Neutrophil (primary cell): ENCODE measurements around the gene TECTA.

Experiments used
- H3K27ac ChIP-seq: fragments of 200-600 bp; sonication (generic); 2 replicates; pipeline ENCODE4 v1.5.1; 2016; ENCODE audit warnings: mild to moderate bottlenecking, moderate library complexity
- H3K27me3 ChIP-seq: fragments of 200-600 bp; sonication (generic); 2 replicates; pipeline ENCODE4 v1.6.0; 2016; ENCODE audit warnings: mild to moderate bottlenecking
- H3K36me3 ChIP-seq: fragments of 200-600 bp; sonication (generic); 2 replicates; pipeline ENCODE4 v1.5.1; 2017
- H3K4me1 ChIP-seq, 2 experiments: fragments of 200-600 bp in 1 of 2; sonication (generic) in 1 of 2; 1 replicate in 1 of 2; 2 replicates in 1 of 2; pipeline versions ENCODE4 v1.5.1 to v1.6.1; 2013 to 2016; ENCODE audit warnings: low read depth in 1 of 2, low read length in 1 of 2, mild to moderate bottlenecking in 1 of 2, moderate library complexity in 1 of 2; ENCODE audit not compliant: control insufficient read depth in 1 of 2, insufficient read depth in 1 of 2
- H3K4me3 ChIP-seq, 2 experiments: fragments of 200-600 bp in 1 of 2; sonication (generic) in 1 of 2; 1 replicate in 1 of 2; 2 replicates in 1 of 2; pipeline ENCODE4 v1.5.1; 2013 to 2016; ENCODE audit warnings: low read depth in 1 of 2, low read length in 1 of 2, mild to moderate bottlenecking in 1 of 2, moderate library complexity in 1 of 2
- H3K9me3 ChIP-seq: fragments of 200-600 bp; sonication (generic); 2 replicates; pipeline ENCODE4 v1.5.1; 2016
- CTCF ChIP-seq: fragments of 200-600 bp; sonication (generic); IDR thresholded peaks from 2 replicates; pipeline ENCODE4 v1.5.1; 2016; ENCODE audit warnings: antibody characterized with exemption

The TECTA gene

GRCh38 chr11:121059605-121060004 is 41.4 kb upstream of the TECTA start:
- no peaks in the 10 kb centered on the region for H3K27me3 ChIP-seq
- no peaks in the 10 kb centered on the region for H3K9me3 ChIP-seq
- no peak overlapping the region for H3K27ac ChIP-seq
- no peaks in the 10 kb centered on the region for H3K36me3 ChIP-seq
- no peak overlapping the region for H3K4me3 ChIP-seq
- H3K4me1 ChIP-seq: no peaks in the 10 kb centered on the region
- TF ChIP-seq CTCF: no peak

- TF ChIP-seq CTCF: no peak
- no peaks in the 10 kb centered on the region for H3K27me3 ChIP-seq
- H3K36me3 ChIP-seq: no peaks in the 10 kb centered on the region
- H3K4me3 ChIP-seq: no peak overlapping the region
- no peaks in the 10 kb centered on the region for H3K9me3 ChIP-seq
- H3K4me1 ChIP-seq: no peaks in the 10 kb centered on the region
- no peak overlapping the region for H3K27ac ChIP-seq
Measured at GRCh38 chr11:121063728-121064127, 37.3 kb upstream of the TECTA start.

GRCh38 chr11:121066623-121067022 is 34.4 kb upstream of the TECTA start:
- no peaks in the 10 kb centered on the region for H3K9me3 ChIP-seq
- H3K27me3 ChIP-seq: no peaks in the 10 kb centered on the region
- H3K36me3 ChIP-seq: no peaks in the 10 kb centered on the region
- no peak overlapping the region for H3K4me3 ChIP-seq
- H3K4me1 ChIP-seq: no peaks in the 10 kb centered on the region
- H3K27ac ChIP-seq: no peak overlapping the region
- no peak for TF ChIP-seq CTCF

GRCh38 chr11:121067026-121067425 is 34.0 kb upstream of the TECTA start:
- Histone ChIP-seq H3K27ac (no peak overlapping the region), H3K9me3 (no peaks in the 10 kb centered on the region), H3K4me1 (no peaks in the 10 kb centered on the region), H3K27me3 (no peaks in the 10 kb centered on the region), H3K36me3 (no peaks in the 10 kb centered on the region), H3K4me3 (no peak overlapping the region)
- no peak for TF ChIP-seq CTCF

- Histone ChIP-seq H3K9me3 (no peaks in the 10 kb centered on the region), H3K36me3 (no peaks in the 10 kb centered on the region), H3K4me1 (no peaks in the 10 kb centered on the region), H3K27me3 (no peaks in the 10 kb centered on the region), H3K4me3 (no peak overlapping the region), H3K27ac (no peak overlapping the region)
- no peak for TF ChIP-seq CTCF
Measured at GRCh38 chr11:121067453-121067852, 33.6 kb upstream of the TECTA start.
